H1 (cell line): ENCODE data around the gene PRRT1B. TPM values are rescaled to one million over a fixed set of nuclear protein-coding genes. Genes with fewer than 3 reads are reported as not detected.

Experiments
- CTCF ChIA-PET: fragments of 300-600 bp; sonication (Branson Sonifier 250); formaldehyde crosslinking; loops from one replicate; lab custom pipeline; 2021; ENCODE audit not compliant: partially characterized antibody; lab: Charles Lee
- POLR2A ChIA-PET: fragments of 300-600 bp; sonication (Branson Sonifier 250); formaldehyde crosslinking; loops from one replicate; lab custom pipeline; 2021; ENCODE audit warnings: inconsistent platforms; ENCODE audit not compliant: partially characterized antibody; lab: Charles Lee
- DNase-seq, 2 experiments: peaks; one replicate each; pipeline versions ENCODE4 v3.0.0 to v3.0.0-alpha.2; 2010 to 2022; ENCODE audit warnings: low spot score in 2 of 2, low read depth in 1 of 2, mixed read lengths in 1 of 2
- FAIRE-seq: peaks from 2 replicates; lab custom pipeline; 2011; peaks lifted over from hg19 to GRCh38; lab: Jason Lieb, UNC
- H2AFZ ChIP-seq: 2 replicates; pipeline ENCODE4 v1.8.1; 2012; ENCODE audit warnings: low read length, inconsistent platforms
- H2AK5ac ChIP-seq: 2 replicates; pipeline ENCODE4 v1.6.1; 2013; ENCODE audit warnings: low read depth, low read length
- H2BK120ac ChIP-seq: replicated peaks from 2 replicates; pipeline ENCODE3; 2013; ENCODE audit warnings: low read depth, low read length, inconsistent platforms
- H2BK12ac ChIP-seq: 2 replicates; pipeline ENCODE4 v1.6.1; 2013; ENCODE audit warnings: low read depth, low read length
- H2BK15ac ChIP-seq: 2 replicates; pipeline ENCODE4 v1.6.1; 2013; ENCODE audit warnings: low read length
- H2BK20ac ChIP-seq: 2 replicates; pipeline ENCODE4 v1.6.1; 2013; ENCODE audit warnings: low read length
- H2BK5ac ChIP-seq: 2 replicates; pipeline ENCODE4 v1.6.1; 2013; ENCODE audit warnings: low read depth, low read length
- H3K14ac ChIP-seq: 2 replicates; pipeline ENCODE4 v1.6.1; 2013; ENCODE audit warnings: inconsistent platforms; ENCODE audit not compliant: insufficient read length
- H3K18ac ChIP-seq: 2 replicates; pipeline ENCODE4 v1.6.1; 2013; ENCODE audit warnings: low read length; ENCODE audit errors: extremely low read depth
- H3K23ac ChIP-seq: 2 replicates; pipeline ENCODE4 v1.6.1; 2013; ENCODE audit warnings: inconsistent platforms; ENCODE audit not compliant: insufficient read length
- H3K23me2 ChIP-seq: 2 replicates; pipeline ENCODE4 v1.6.1; 2013; ENCODE audit warnings: low read depth, low read length
- H3K27ac ChIP-seq: 2 replicates; pipeline ENCODE4 v1.6.1; 2011; ENCODE audit warnings: low read depth, low read length, inconsistent platforms
- H3K27me3 ChIP-seq, 4 experiments: replicated peaks in 1 of 4; 1 replicate in 1 of 4; 2 replicates in 3 of 4; pipeline versions ENCODE4 v1.6.1 to v1.8.1; 2011 to 2013; ENCODE audit warnings: low read length in 3 of 4, mild to moderate bottlenecking in 3 of 4, inconsistent platforms in 2 of 4, mixed read lengths in 2 of 4, moderate library complexity in 1 of 4; ENCODE audit not compliant: control insufficient read depth in 3 of 4, insufficient read depth in 3 of 4; ENCODE audit errors: extremely low read depth in 1 of 4
- H3K36me3 ChIP-seq, 4 experiments: 2 replicates each; pipeline versions ENCODE4 v1.6.1 to v1.8.1; 2011 to 2013; ENCODE audit warnings: mild to moderate bottlenecking in 4 of 4, low read length in 3 of 4, moderate library complexity in 2 of 4, control low read depth in 1 of 4, inconsistent platforms in 1 of 4; ENCODE audit not compliant: insufficient read depth in 4 of 4, control insufficient read depth in 2 of 4
- H3K4ac ChIP-seq: replicated peaks from 2 replicates; pipeline ENCODE3; 2013; ENCODE audit warnings: low read length, low read depth, mixed read lengths, inconsistent platforms; ENCODE audit not compliant: insufficient read length
- H3K4me1 ChIP-seq, 4 experiments: replicated peaks in 1 of 4; 1 replicate in 1 of 4; 2 replicates in 3 of 4; pipeline versions ENCODE4 v1.6.1 to v1.8.1; 2011 to 2013; ENCODE audit warnings: low read length in 3 of 4, inconsistent platforms in 2 of 4, mixed read lengths in 1 of 4; ENCODE audit not compliant: insufficient read depth in 4 of 4, control insufficient read depth in 3 of 4
- H3K4me2 ChIP-seq, 2 experiments: 2 replicates each; pipeline versions ENCODE4 v1.6.1 to v1.8.1; 2011 to 2013; ENCODE audit warnings: low read depth in 2 of 2, low read length in 2 of 2, control low read depth in 1 of 2, inconsistent platforms in 1 of 2, mild to moderate bottlenecking in 1 of 2; ENCODE audit not compliant: insufficient read depth in 1 of 2
- H3K4me3 ChIP-seq, 4 experiments: fragments of 200-600, 300-600 bp in 1 of 4; sonication (generic), shearing (Covaris generic), sonication (Bioruptor Twin) in 1 of 4; 2 replicates each; pipeline versions ENCODE4 v1.5.1 to v1.8.1; 2011 to 2016; ENCODE audit warnings: low read length in 4 of 4, low read depth in 3 of 4, control low read depth in 2 of 4, inconsistent platforms in 2 of 4, mild to moderate bottlenecking in 2 of 4, mixed read lengths in 1 of 4, moderate library complexity in 1 of 4; ENCODE audit not compliant: insufficient read depth in 2 of 4; ENCODE audit errors: extremely low read depth in 1 of 4
- H3K56ac ChIP-seq: replicated peaks from 2 replicates; pipeline ENCODE3; 2013; ENCODE audit warnings: low read depth, mild to moderate bottlenecking, mixed read lengths, low read length, inconsistent platforms; ENCODE audit not compliant: insufficient read length
- H3K79me1 ChIP-seq: 2 replicates; pipeline ENCODE4 v1.6.1; 2013; ENCODE audit warnings: low read depth, low read length, control low read depth
- H3K79me2 ChIP-seq, 2 experiments: 2 replicates each; pipeline versions ENCODE4 v1.6.1 to v1.8.1; 2012 to 2013; ENCODE audit warnings: low read length in 2 of 2, mild to moderate bottlenecking in 2 of 2, inconsistent platforms in 1 of 2; ENCODE audit not compliant: insufficient read depth in 2 of 2, control insufficient read depth in 1 of 2
- H3K9ac ChIP-seq, 4 experiments: replicated peaks in 1 of 4; 1 replicate in 1 of 4; 2 replicates in 3 of 4; pipeline versions ENCODE4 v1.6.1 to v1.8.1; 2011 to 2013; ENCODE audit warnings: low read depth in 3 of 4, low read length in 3 of 4, control low read depth in 2 of 4, mild to moderate bottlenecking in 2 of 4, moderate library complexity in 2 of 4, inconsistent platforms in 1 of 4; ENCODE audit errors: extremely low read depth in 1 of 4
- H3K9me3 ChIP-seq, 2 experiments: 2 replicates each; pipeline versions ENCODE4 v1.6.1 to v1.8.1; 2012 to 2013; ENCODE audit warnings: mild to moderate bottlenecking in 2 of 2, moderate library complexity in 2 of 2, control low read depth in 1 of 2, inconsistent platforms in 1 of 2, low read depth in 1 of 2, low read length in 1 of 2, mixed read lengths in 1 of 2; ENCODE audit not compliant: insufficient read depth in 2 of 2
- H4K20me1 ChIP-seq, 2 experiments: replicated peaks in 1 of 2; 2 replicates each; pipeline versions ENCODE3 to v1.8.1; 2011 to 2013; ENCODE audit warnings: inconsistent platforms in 2 of 2, low read length in 2 of 2, mild to moderate bottlenecking in 1 of 2; ENCODE audit not compliant: insufficient read depth in 2 of 2, control insufficient read depth in 1 of 2
- H4K5ac ChIP-seq: 2 replicates; pipeline ENCODE4 v1.6.1; 2013; ENCODE audit warnings: low read length, low read depth, mixed read lengths, inconsistent platforms; ENCODE audit not compliant: insufficient read length
- H4K8ac ChIP-seq: 2 replicates; pipeline ENCODE4 v1.8.0; 2013; ENCODE audit warnings: mild to moderate bottlenecking, moderate library complexity, low read length, inconsistent platforms; ENCODE audit not compliant: insufficient read depth; ENCODE audit errors: extremely low read depth
- H4K91ac ChIP-seq: replicated peaks from 2 replicates; pipeline ENCODE3; 2013; ENCODE audit warnings: low read length, mixed read lengths, inconsistent platforms; ENCODE audit not compliant: insufficient read length
- CHD2 ChIP-seq: IDR thresholded peaks from 2 replicates; pipeline ENCODE4 v1.6.1; 2012; ENCODE audit warnings: low read length, improper control_type of control experiment
- HDAC2 ChIP-seq, 2 experiments: fragments of 300-600 bp in 1 of 2; sonication (generic) in 1 of 2; IDR thresholded peaks; 2 replicates each; pipeline ENCODE4 v1.6.1; 2011 to 2012; ENCODE audit warnings: low read depth in 2 of 2, low read length in 2 of 2, mild to moderate bottlenecking in 2 of 2, moderate library complexity in 2 of 2, borderline replicate concordance in 1 of 2, inconsistent platforms in 1 of 2
- HDAC6 ChIP-seq: IDR thresholded peaks from one replicate; pipeline ENCODE4 v1.7.1; 2012; ENCODE audit warnings: low read depth, mild to moderate bottlenecking, inconsistent platforms, low read length, moderate library complexity
- KDM1A ChIP-seq: fragments of 200-600, 300-600 bp; sonication (generic); IDR thresholded peaks from 2 replicates; pipeline ENCODE4 v1.7.1; 2016; ENCODE audit warnings: mild to moderate bottlenecking, low read length, borderline replicate concordance
- PHF8 ChIP-seq: fragments of 200-600 bp; sonication (generic); conservative IDR thresholded peaks from 2 replicates; pipeline ENCODE4 v1.7.1; 2012; ENCODE audit warnings: low read depth, mild to moderate bottlenecking, inconsistent platforms, low read length, moderate library complexity
- RNF2 ChIP-seq: fragments of 200-900, 300-1000 bp; sonication (generic); IDR thresholded peaks from 2 replicates; pipeline ENCODE4 v1.7.1; 2016; ENCODE audit warnings: borderline replicate concordance, low read depth, mild to moderate bottlenecking, antibody characterized with exemption, low read length; ENCODE audit not compliant: poor library complexity, severe bottlenecking; ENCODE audit errors: missing control alignments
- SP1 ChIP-seq: IDR thresholded peaks from 2 replicates; pipeline ENCODE4 v1.6.1; 2011; ENCODE audit warnings: low read depth, low read length
- SRF ChIP-seq: IDR thresholded peaks from 2 replicates; pipeline ENCODE4 v1.6.1; 2011; ENCODE audit warnings: mild to moderate bottlenecking, low read depth, low read length, moderate library complexity
- WGBS, 2 experiments: shearing (Covaris generic) in 1 of 2; methylation state at CpG; one replicate each; pipeline versions ENCODE4 v1.1.6 to v1.1.7; 2013 to 2015; ENCODE audit warnings: low lambda C conversion rate in 2 of 2, mixed read lengths in 2 of 2, inconsistent platforms in 1 of 2, low coverage in 1 of 2, missing lambda C conversion rate in 1 of 2; ENCODE audit not compliant: insufficient replicate concordance in 2 of 2, insufficient coverage in 1 of 2, insufficient read length in 1 of 2; ENCODE audit errors: extremely low coverage in 1 of 2, missing lambda C conversion rate in 1 of 2; 5-methylcytosine and 5-hydroxymethylcytosine counted together
- polyA plus RNA-seq, 7 experiments: library from polyadenylated mRNA; depleted of rRNA in 3 of 7; stranded (reverse) in 5 of 7; unstranded in 2 of 7; fragments of >200 nt in 5 of 7; fragments of 200-250 nt in 2 of 7; gene quantifications; 1 replicate in 5 of 7; 2 replicates in 1 of 7; 4 replicates in 1 of 7; pipeline versions ENCODE4 v1.2.1 to v1.2.3, GENCODE V29; 2011 to 2013; ENCODE audit warnings: missing spikeins in 2 of 7, mixed read lengths in 2 of 7
- total RNA-seq: library from RNA; stranded (reverse); fragmentation: NEBNext Ultra II Directional; extraction: Animal tissue kit (Norgen Biotek cat#: 25700); gene quantifications from 2 replicates; pipeline ENCODE4 v1.2.1, GENCODE V29; 2021
- TF ChIP-seq, protein P1 (sequence below): IDR thresholded peaks from 2 replicates; pipeline ENCODE4 v1.6.1; 2012; ENCODE audit warnings: inconsistent platforms
- TF ChIP-seq, protein P2 (sequence below), 3 experiments: IDR thresholded peaks; 1 replicate in 2 of 3; 2 replicates in 1 of 3; pipeline versions ENCODE4 v1.5.1 to v1.6.1; 2011; ENCODE audit warnings: low read length in 3 of 3, mild to moderate bottlenecking in 3 of 3, inconsistent platforms in 2 of 3, low read depth in 1 of 3, moderate library complexity in 1 of 3; ENCODE audit not compliant: insufficient read depth in 1 of 3; ENCODE audit errors: control extremely low read depth in 1 of 3

Gene PRRT1B
- total and polyA plus RNA-seq, 2 of the 8 experiments (the other 6 are each of a cell fraction or from before 2014, with no cell fraction given) = 0.30 to 1.2 TPM

- H3K23me2 ChIP-seq = no peaks in the 10 kb centered on the region
- peaks cover 0 to 4% of the 10 kb centered on the region in 2 experiments for H4K20me1 ChIP-seq
- H3K4me2 ChIP-seq = no peak overlapping the region
- no peak overlapping the region for H4K91ac ChIP-seq
- H4K5ac ChIP-seq = no peak overlapping the region
- no peak overlapping the region for H2BK120ac ChIP-seq
- no peak overlapping the region for H3K23ac ChIP-seq
- FAIRE-seq (no peak), DNase-seq (no peak)
- no peak overlapping the region for H4K8ac ChIP-seq
- H2BK5ac ChIP-seq = peak overlapping the region; percentile 24; the same call in 1 of the 2 replicates
- H3K18ac ChIP-seq = no peak overlapping the region
- no peaks in the 10 kb centered on the region for H3K79me2 ChIP-seq
- no peaks in the 10 kb centered on the region for H3K9me3 ChIP-seq
- WGBS, 2 experiments = 96% methylated on average over 9 of the region's 9 CpGs; no CpG with 5 or more reads in 1 of the 2 experiments
- peaks cover 1 to 4% (median 2%) of the 10 kb centered on the region in 4 experiments; a peak in 6 of 8 replicates for H3K36me3 ChIP-seq
- no peak overlapping the region for H3K4ac ChIP-seq
- H3K4me1 ChIP-seq = no peaks in the 10 kb centered on the region
- no peak overlapping the region for H2BK20ac ChIP-seq
- ChIA-PET CTCF (interaction anchor here (0.8 to 2.9 kb wide), 7 partner anchors 9 to 239 kb away, joined by 3 to 12 read pairs (median 3); partner anchors contain the start of gene RAPGEF1), POLR2A (interaction anchor here (0.6 kb wide), 1 partner anchor 51 kb away, joined by 3 read pairs; no protein-coding TSS in a partner anchor)
- no peaks in the 10 kb centered on the region for H3K79me1 ChIP-seq
- H3K56ac ChIP-seq = no peak overlapping the region
- no peak overlapping the region for H3K9ac ChIP-seq
- no peak overlapping the region for H3K27ac ChIP-seq
- no peak overlapping the region for H2AK5ac ChIP-seq
- H3K14ac ChIP-seq = no peak overlapping the region
- H3K4me3 ChIP-seq = no peak overlapping the region
- no peak overlapping the region for H2BK12ac ChIP-seq
- H2BK15ac ChIP-seq = no peak overlapping the region
- no peaks in the 10 kb centered on the region for H3K27me3 ChIP-seq
- H2AFZ ChIP-seq = no peak overlapping the region
- TF ChIP-seq KDM1A (no peak), HDAC6 (no peak), RNF2 (no peak), SP1 (no peak), CHD2 (no peak), PHF8 (no peak), HDAC2 (IDR thresholded peaks at IDR 0.05; ENCODE audit: borderline replicate concordance in 1 of 2, low read depth in 2 of 2, low read length in 2 of 2) (no peak), SRF (no peak)
- TF ChIP-seq, protein P1, sequence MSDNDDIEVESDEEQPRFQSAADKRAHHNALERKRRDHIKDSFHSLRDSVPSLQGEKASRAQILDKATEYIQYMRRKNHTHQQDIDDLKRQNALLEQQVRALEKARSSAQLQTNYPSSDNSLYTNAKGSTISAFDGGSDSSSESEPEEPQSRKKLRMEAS = no peak
- TF ChIP-seq, protein P2, sequence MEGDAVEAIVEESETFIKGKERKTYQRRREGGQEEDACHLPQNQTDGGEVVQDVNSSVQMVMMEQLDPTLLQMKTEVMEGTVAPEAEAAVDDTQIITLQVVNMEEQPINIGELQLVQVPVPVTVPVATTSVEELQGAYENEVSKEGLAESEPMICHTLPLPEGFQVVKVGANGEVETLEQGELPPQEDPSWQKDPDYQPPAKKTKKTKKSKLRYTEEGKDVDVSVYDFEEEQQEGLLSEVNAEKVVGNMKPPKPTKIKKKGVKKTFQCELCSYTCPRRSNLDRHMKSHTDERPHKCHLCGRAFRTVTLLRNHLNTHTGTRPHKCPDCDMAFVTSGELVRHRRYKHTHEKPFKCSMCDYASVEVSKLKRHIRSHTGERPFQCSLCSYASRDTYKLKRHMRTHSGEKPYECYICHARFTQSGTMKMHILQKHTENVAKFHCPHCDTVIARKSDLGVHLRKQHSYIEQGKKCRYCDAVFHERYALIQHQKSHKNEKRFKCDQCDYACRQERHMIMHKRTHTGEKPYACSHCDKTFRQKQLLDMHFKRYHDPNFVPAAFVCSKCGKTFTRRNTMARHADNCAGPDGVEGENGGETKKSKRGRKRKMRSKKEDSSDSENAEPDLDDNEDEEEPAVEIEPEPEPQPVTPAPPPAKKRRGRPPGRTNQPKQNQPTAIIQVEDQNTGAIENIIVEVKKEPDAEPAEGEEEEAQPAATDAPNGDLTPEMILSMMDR (IDR thresholded peaks at IDR 0.05; ENCODE audit: control extremely low read depth in 1 of 3, insufficient read depth in 1 of 3, low read depth in 1 of 3, low read length in 3 of 3) = no peak
These were observed 43.1 kb downstream of the PRRT1B start for GRCh38 chr9:131588396-131588795.
